ENCODE measurements around the gene SPIRE1.

Gene SPIRE1

DNA sequence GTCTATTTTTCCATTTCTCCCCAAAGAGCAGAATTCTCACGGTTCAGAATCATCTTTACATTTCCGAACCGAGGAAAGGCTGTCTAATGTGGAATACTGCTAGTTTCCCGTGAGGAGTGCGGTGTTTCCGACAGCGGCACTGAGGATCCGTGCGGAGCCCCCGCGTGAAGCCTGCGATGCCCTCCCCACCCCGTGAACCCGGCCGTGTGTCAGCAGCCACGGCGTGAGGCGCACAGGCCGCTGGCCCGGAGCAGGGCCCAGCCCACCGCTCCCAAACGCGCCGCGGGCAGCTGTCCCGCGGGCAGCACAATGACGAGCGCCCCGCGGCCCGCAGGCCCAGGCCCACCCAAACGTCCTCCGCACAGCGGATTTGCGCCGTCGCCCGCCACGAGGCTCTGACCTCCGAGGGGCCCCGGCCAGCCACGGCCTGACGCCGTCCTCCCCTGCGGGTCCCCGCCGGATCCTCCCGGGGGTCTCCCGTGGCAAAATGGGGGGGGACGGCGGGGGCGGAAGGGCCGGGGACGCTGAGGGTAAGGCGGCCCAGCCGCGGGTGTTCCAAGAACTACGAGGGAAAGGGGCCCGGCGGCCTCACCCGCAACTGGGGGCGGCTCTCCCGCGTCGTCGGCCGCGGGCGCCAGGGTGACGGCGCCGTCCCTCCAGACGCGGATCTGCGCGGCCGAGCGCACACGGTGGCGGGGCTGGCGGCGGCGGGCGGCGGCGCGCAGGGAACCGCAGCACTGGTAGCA lies 796 bp downstream of the SPIRE1 start:
- peak overlapping the region; percentile 91 to 98 for H3K18ac ChIP-seq (ENCODE audit: low read depth in 1 of 2, low read length in 2 of 2)
- H3K4me2 ChIP-seq (ENCODE audit: low read length, poor library complexity, severe bottlenecking), result peak overlapping the region; percentile 97
- H2BK120ac ChIP-seq (ENCODE audit: low read depth, low read length), result peak overlapping the region; percentile 54
- no peaks in the 10 kb centered on the region for H3K27me3 ChIP-seq (ENCODE audit: control insufficient read depth in 1 of 2, insufficient read depth in 1 of 2, low read length in 2 of 2)
- H4K8ac ChIP-seq (ENCODE audit: low read length), result no peak overlapping the region
- no peak overlapping the region for H2BK5ac ChIP-seq (ENCODE audit: low read depth, low read length, poor library complexity, severe bottlenecking)
- H3K14ac ChIP-seq (ENCODE audit: low read length in 2 of 2), result peak overlapping the region in 1 of 2 experiments; percentile 98
- H2BK12ac ChIP-seq (ENCODE audit: low read length in 2 of 2), result peak overlapping the region in 1 of 2 experiments; percentile 88
- H3K9ac ChIP-seq (ENCODE audit: low read length), result peak overlapping the region; percentile 97
- under 1% methylated on average over 49 of the region's 89 CpGs for WGBS
- H2AFZ ChIP-seq (ENCODE audit: low read depth, low read length), result peak overlapping the region; percentile 89
- peaks cover 1% of the 10 kb centered on the region for H3K79me1 ChIP-seq (replicated peaks; ENCODE audit: low read length, poor library complexity, severe bottlenecking)
- peak overlapping the region; percentile 9 for H3K27ac ChIP-seq (ENCODE audit: low read length, poor library complexity, severe bottlenecking)
- H4K91ac ChIP-seq (ENCODE audit: low read length), result peak overlapping the region; percentile 83
- H2AK5ac ChIP-seq (ENCODE audit: low read length, severe bottlenecking), result no peak overlapping the region
- H3K4me1 ChIP-seq (ENCODE audit: control insufficient read depth, insufficient read depth, low read depth, low read length), result peaks cover 4% of the 10 kb centered on the region
- H2BK15ac ChIP-seq (ENCODE audit: low read depth, poor library complexity, severe bottlenecking), result peak overlapping the region; percentile 67
- H3K4me3 ChIP-seq (ENCODE audit: insufficient read depth in 1 of 2, low read depth in 1 of 2, low read length in 2 of 2), result peak overlapping the region; percentile 82 to 91
- DNase-seq, result peak; percentile 62
- peak overlapping the region in 1 of 2 experiments; percentile 94 for H3K23ac ChIP-seq (ENCODE audit: low read length in 2 of 2)
- no peaks in the 10 kb centered on the region for H3K9me3 ChIP-seq (ENCODE audit: control insufficient read depth, low read length)
- H3K36me3 ChIP-seq (ENCODE audit: control insufficient read depth in 1 of 2, insufficient read depth in 2 of 2, low read depth in 1 of 2, low read length in 2 of 2), result peaks cover 0 to 5% of the 10 kb centered on the region in 2 experiments
- peak overlapping the region; percentile 87 to 97 for H3K4ac ChIP-seq (ENCODE audit: low read depth in 1 of 2, low read length in 2 of 2)

DNA sequence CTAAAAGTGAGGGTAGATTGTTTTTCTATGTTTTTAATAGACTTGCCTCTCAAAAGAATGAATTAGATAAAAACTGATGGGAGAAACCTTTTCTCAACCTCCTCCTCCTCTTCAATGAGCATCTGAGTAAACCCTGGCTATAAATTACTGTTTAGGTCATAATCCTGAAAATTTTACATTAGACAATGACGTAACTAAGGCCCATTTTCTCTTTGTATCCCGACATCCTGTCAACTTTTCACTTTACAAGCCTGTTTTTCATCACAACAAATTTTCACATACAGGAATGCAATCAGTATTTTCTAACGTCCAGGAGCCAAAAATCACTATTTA lies 1.3 kb downstream of the SPIRE1 start:
- Histone ChIP-seq H3K4me3 (ENCODE audit: insufficient read depth in 1 of 2, low read depth in 1 of 2, low read length in 2 of 2) (peak overlapping the region in 1 of 2 experiments; percentile 82), H4K91ac (ENCODE audit: low read length) (no peak overlapping the region), H2AK5ac (ENCODE audit: low read length, severe bottlenecking) (no peak overlapping the region), H2BK5ac (ENCODE audit: low read depth, low read length, poor library complexity, severe bottlenecking) (no peak overlapping the region), H2BK15ac (ENCODE audit: low read depth, poor library complexity, severe bottlenecking) (no peak overlapping the region), H3K9ac (ENCODE audit: low read length) (peak overlapping the region; percentile 97), H2BK12ac (ENCODE audit: low read length in 2 of 2) (no peak overlapping the region), H3K4ac (ENCODE audit: low read depth in 1 of 2, low read length in 2 of 2) (peak overlapping the region in 1 of 2 experiments; percentile 82), H2BK120ac (ENCODE audit: low read depth, low read length) (no peak overlapping the region), H3K4me1 (ENCODE audit: control insufficient read depth, insufficient read depth, low read depth, low read length) (peaks cover 4% of the 10 kb centered on the region), H3K9me3 (ENCODE audit: control insufficient read depth, low read length) (no peaks in the 10 kb centered on the region), H3K14ac (ENCODE audit: low read length in 2 of 2) (no peak overlapping the region), H3K79me1 (replicated peaks; ENCODE audit: low read length, poor library complexity, severe bottlenecking) (no peaks in the 10 kb centered on the region), H3K23ac (ENCODE audit: low read length in 2 of 2) (no peak overlapping the region), H3K27ac (ENCODE audit: low read length, poor library complexity, severe bottlenecking) (peak overlapping the region; percentile 9), H4K8ac (ENCODE audit: low read length) (no peak overlapping the region), H2AFZ (ENCODE audit: low read depth, low read length) (no peak overlapping the region), H3K27me3 (ENCODE audit: control insufficient read depth in 1 of 2, insufficient read depth in 1 of 2, low read length in 2 of 2) (no peaks in the 10 kb centered on the region), H3K18ac (ENCODE audit: low read depth in 1 of 2, low read length in 2 of 2) (peak overlapping the region in 1 of 2 experiments; percentile 91), H3K4me2 (ENCODE audit: low read length, poor library complexity, severe bottlenecking) (peak overlapping the region; percentile 97), H3K36me3 (ENCODE audit: control insufficient read depth in 1 of 2, insufficient read depth in 2 of 2, low read depth in 1 of 2, low read length in 2 of 2) (peaks cover 0 to under 1% of the 10 kb centered on the region in 2 experiments)
- peak; percentile 65 for DNase-seq
- WGBS, result 4% methylated on average over 3 of the region's 3 CpGs

- no peak overlapping the region for H2BK120ac ChIP-seq (ENCODE audit: low read depth, low read length)
- no peak overlapping the region for H3K4ac ChIP-seq (ENCODE audit: low read depth in 1 of 2, low read length in 2 of 2)
- no peak overlapping the region for H2AK5ac ChIP-seq (ENCODE audit: low read length, severe bottlenecking)
- H3K27ac ChIP-seq (ENCODE audit: low read length, poor library complexity, severe bottlenecking), result no peak overlapping the region
- peaks cover 4% of the 10 kb centered on the region for H3K4me1 ChIP-seq (ENCODE audit: control insufficient read depth, insufficient read depth, low read depth, low read length)
- no peak overlapping the region for H3K18ac ChIP-seq (ENCODE audit: low read depth in 1 of 2, low read length in 2 of 2)
- no peak overlapping the region for H4K91ac ChIP-seq (ENCODE audit: low read length)
- H3K9ac ChIP-seq (ENCODE audit: low read length), result no peak overlapping the region
- no peak overlapping the region for H3K14ac ChIP-seq (ENCODE audit: low read length in 2 of 2)
- H3K79me1 ChIP-seq (replicated peaks; ENCODE audit: low read length, poor library complexity, severe bottlenecking), result peaks cover 3% of the 10 kb centered on the region
- no peak overlapping the region for H3K4me3 ChIP-seq (ENCODE audit: insufficient read depth in 1 of 2, low read depth in 1 of 2, low read length in 2 of 2)
- no peak overlapping the region for H4K8ac ChIP-seq (ENCODE audit: low read length)
- H3K23ac ChIP-seq (ENCODE audit: low read length in 2 of 2), result no peak overlapping the region
- WGBS, result no CpG with 5 or more reads among the region's 1 CpG
- H2BK5ac ChIP-seq (ENCODE audit: low read depth, low read length, poor library complexity, severe bottlenecking), result no peak overlapping the region
- no peak for DNase-seq
- no peak overlapping the region for H2AFZ ChIP-seq (ENCODE audit: low read depth, low read length)
- no peak overlapping the region for H2BK12ac ChIP-seq (ENCODE audit: low read length in 2 of 2)
- no peaks in the 10 kb centered on the region for H3K9me3 ChIP-seq (ENCODE audit: control insufficient read depth, low read length)
- no peak overlapping the region for H3K4me2 ChIP-seq (ENCODE audit: low read length, poor library complexity, severe bottlenecking)
- no peaks in the 10 kb centered on the region for H3K27me3 ChIP-seq (ENCODE audit: control insufficient read depth in 1 of 2, insufficient read depth in 1 of 2, low read length in 2 of 2)
- no peaks in the 10 kb centered on the region for H3K36me3 ChIP-seq (ENCODE audit: control insufficient read depth in 1 of 2, insufficient read depth in 2 of 2, low read depth in 1 of 2, low read length in 2 of 2)
- H2BK15ac ChIP-seq (ENCODE audit: low read depth, poor library complexity, severe bottlenecking), result no peak overlapping the region
Measured at GRCh38 chr18:12654971-12655370, 2.9 kb downstream of the SPIRE1 start.

DNA sequence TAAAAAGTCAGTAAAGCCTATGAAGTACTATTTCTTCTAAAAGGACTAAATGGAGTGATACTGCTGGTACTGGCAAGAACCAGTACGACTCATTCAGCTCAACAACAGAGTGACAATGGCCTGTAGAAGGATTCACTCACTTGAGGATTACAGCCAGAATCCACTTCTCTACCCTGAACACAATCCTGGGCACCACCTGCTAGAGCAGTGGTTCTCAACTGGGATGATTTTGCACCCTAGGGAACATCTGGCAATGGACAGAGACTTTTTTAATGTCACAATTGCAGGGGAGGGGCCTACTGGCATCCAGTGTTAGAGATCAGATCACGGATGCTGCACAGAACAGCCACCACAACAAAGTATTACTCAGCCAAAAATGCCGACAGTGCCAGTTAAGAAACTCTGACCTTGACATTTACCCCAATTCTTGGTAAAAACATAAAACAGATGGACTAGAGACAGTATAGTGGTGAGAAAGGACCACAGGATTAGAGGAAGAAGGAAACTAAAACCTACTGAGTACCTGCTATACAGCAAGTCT lies 5.0 kb downstream of the SPIRE1 start:
- H3K27me3 ChIP-seq (ENCODE audit: control insufficient read depth in 1 of 2, insufficient read depth in 1 of 2, low read length in 2 of 2), result no peaks in the 10 kb centered on the region
- no peak overlapping the region for H2AK5ac ChIP-seq (ENCODE audit: low read length, severe bottlenecking)
- H4K8ac ChIP-seq (ENCODE audit: low read length), result no peak overlapping the region
- DNase-seq, result peak; percentile 80
- H3K4me3 ChIP-seq (ENCODE audit: insufficient read depth in 1 of 2, low read depth in 1 of 2, low read length in 2 of 2), result peak overlapping the region in 1 of 2 experiments; percentile 17
- H2BK5ac ChIP-seq (ENCODE audit: low read depth, low read length, poor library complexity, severe bottlenecking), result no peak overlapping the region
- H3K79me1 ChIP-seq (replicated peaks; ENCODE audit: low read length, poor library complexity, severe bottlenecking), result peaks cover 9% of the 10 kb centered on the region
- H3K4me1 ChIP-seq (ENCODE audit: control insufficient read depth, insufficient read depth, low read depth, low read length), result peaks cover 4% of the 10 kb centered on the region
- H3K14ac ChIP-seq (ENCODE audit: low read length in 2 of 2), result no peak overlapping the region
- no peak overlapping the region for H3K4me2 ChIP-seq (ENCODE audit: low read length, poor library complexity, severe bottlenecking)
- no peaks in the 10 kb centered on the region for H3K9me3 ChIP-seq (ENCODE audit: control insufficient read depth, low read length)
- peak overlapping the region; percentile 26 for H3K9ac ChIP-seq (ENCODE audit: low read length)
- H2BK12ac ChIP-seq (ENCODE audit: low read length in 2 of 2), result no peak overlapping the region
- no peak overlapping the region for H4K91ac ChIP-seq (ENCODE audit: low read length)
- no peak overlapping the region for H3K23ac ChIP-seq (ENCODE audit: low read length in 2 of 2)
- H3K18ac ChIP-seq (ENCODE audit: low read depth in 1 of 2, low read length in 2 of 2), result peak overlapping the region in 1 of 2 experiments; percentile 37
- H3K4ac ChIP-seq (ENCODE audit: low read depth in 1 of 2, low read length in 2 of 2), result no peak overlapping the region
- no peak overlapping the region for H2BK15ac ChIP-seq (ENCODE audit: low read depth, poor library complexity, severe bottlenecking)
- WGBS, result 70% methylated on average over 1 of the region's 3 CpGs
- H2AFZ ChIP-seq (ENCODE audit: low read depth, low read length), result no peak overlapping the region
- H3K36me3 ChIP-seq (ENCODE audit: control insufficient read depth in 1 of 2, insufficient read depth in 2 of 2, low read depth in 1 of 2, low read length in 2 of 2), result peaks cover 0 to 5% of the 10 kb centered on the region in 2 experiments
- peak overlapping the region; percentile 13 for H3K27ac ChIP-seq (ENCODE audit: low read length, poor library complexity, severe bottlenecking)
- no peak overlapping the region for H2BK120ac ChIP-seq (ENCODE audit: low read depth, low read length)
